GM12872 (cell line): ENCODE data around the gene PRAC1.
A peak's percentile ranks its signal among the peaks of the same experiment; 100 is the strongest.

Experiments
- CTCF ChIP-seq: IDR thresholded peaks from 3 replicates; pipeline ENCODE4 v1.5.1; 2011; ENCODE audit warnings: low read depth, mild to moderate bottlenecking, low read length, moderate library complexity; ENCODE audit not compliant: insufficient read depth

The PRAC1 gene

GRCh38 chr17:48701864-48702532, 20.3 kb downstream of the PRAC1 start:
- no peak for TF ChIP-seq CTCF

- TF ChIP-seq CTCF: no peak
These were observed 29.1 kb downstream of the PRAC1 start for GRCh38 chr17:48693178-48693577.

- TF ChIP-seq CTCF: no peak
These were observed 30.3 kb downstream of the PRAC1 start for GRCh38 chr17:48692049-48692448.

GRCh38 chr17:48690655-48691054, 31.7 kb downstream of the PRAC1 start:
- TF ChIP-seq CTCF: no peak

DNA sequence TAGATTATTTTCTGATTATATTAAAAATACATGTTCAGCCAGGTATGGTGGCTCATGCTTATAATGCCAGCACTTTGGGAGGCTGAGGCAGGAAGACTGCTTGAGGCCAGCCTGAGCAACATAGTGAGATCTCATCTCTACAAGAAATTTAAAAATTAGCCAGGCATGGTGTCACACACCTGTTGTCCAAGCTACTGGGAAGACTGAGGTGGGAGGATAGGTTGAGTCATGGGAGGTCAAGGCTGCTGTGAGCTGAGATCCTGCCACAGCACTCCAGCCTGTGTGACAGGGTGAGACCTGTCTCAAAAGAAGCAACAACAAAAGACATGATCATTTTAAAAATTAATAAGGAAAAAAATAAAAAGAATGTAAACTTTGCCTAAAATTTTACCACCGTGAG, 40.7 kb downstream of the PRAC1 start:
- no peak for TF ChIP-seq CTCF

DNA sequence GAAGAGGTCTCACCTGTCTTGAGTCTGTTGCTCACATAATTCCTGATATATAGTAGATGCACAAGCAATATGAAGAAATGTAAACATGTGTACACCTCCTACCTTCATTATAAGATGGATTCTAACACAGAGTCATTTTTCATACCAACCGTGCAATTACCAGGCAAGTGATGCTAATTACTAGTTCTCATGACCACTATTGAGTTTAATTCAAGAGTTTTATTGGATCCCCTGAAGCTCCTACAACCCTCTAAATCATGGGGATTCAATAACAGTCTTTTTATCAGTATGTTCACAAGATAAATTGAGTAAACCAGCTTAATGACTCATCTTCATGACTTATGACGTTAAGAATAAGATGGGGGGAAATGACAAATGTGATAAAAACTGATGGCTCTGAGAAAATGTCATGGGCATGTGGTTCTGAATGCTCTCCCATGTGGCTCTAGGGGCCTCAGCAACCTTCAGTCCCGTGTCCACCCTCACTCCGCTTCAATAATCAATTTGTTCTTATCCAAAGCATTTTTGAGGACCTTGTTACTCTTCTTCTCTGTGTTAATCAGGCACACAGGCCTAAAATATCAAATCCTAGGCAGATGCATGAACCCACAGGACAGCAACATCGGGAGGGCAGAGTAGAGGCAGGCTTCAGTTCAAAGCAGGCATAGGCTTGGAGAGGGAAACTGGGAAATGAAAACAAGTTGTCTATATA, 42.8 kb downstream of the PRAC1 start:
- TF ChIP-seq CTCF: no peak

DNA sequence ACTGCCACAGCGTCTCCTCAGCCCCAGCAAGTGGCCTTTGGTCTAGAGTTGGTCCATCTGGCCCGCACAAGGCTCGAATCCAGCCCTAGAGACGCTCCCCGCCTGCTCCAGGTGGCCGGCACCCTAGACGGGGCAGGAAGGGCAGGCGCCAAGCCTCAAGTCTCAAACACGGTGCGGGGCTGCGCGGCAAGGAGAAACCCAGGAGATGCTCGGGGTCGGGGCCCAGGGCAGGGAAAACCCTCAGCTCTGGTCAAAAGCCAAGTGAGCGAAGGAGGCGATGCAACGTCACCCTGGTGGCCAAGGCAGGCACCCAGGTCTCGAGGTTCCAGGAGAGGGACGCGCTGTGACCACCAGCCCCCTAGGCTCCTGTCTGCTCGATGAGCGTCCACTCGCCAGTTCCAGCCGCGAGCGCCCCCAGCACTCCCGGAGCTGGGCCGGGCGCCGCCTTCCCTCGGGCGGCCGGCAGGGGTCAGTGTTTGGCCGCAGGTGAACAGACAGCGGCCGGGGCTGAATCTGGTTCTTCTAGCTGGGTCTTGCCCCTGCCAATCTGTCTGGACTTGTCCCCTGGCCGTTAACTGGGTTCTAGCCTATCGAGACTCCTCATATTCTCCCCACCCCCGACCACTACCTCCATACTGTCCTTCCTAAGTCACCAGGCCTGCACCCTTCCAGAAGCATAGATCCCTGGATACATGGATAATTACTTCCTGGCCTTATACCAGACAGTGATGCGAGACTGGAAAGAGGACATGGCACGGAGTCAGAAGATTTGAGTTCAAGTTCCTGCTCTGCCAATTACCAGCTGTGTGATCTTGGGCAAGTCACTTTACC, 44.0 kb downstream of the PRAC1 start:
- peak; percentile 98 for TF ChIP-seq CTCF
